ENCODE results near the gene TSPAN18.

GRCh38 chr11:44872556-44872955 is 145.8 kb downstream of the TSPAN18 start:
- TF ChIP-seq CTCF (IDR thresholded peaks at IDR 0.05) (no peak), POLR2AphosphoS5 (IDR thresholded peaks at IDR 0.05) (no peak)

All from breast epithelium (tissue), 3 donors.